K562 (cell line): Measurements from ENCODE around the gene CROCC2. TPM values are rescaled to one million over a fixed set of nuclear protein-coding genes. Genes with fewer than 3 reads are reported as not detected.

Experiments used
- ATAC-seq: fragments of 200-7000 bp; cut with Tn5 transposase; 3 replicates; pipeline ENCODE4 v1.9.1; 2020; ENCODE audit warnings: moderate library complexity
- BruUV-seq: library from RNA; stranded (reverse); fragments of 400-500 nt; replicated peaks from 2 replicates; lab custom pipeline; 2021; lab: Mats Ljungman, UMichigan
- CTCF ChIA-PET: fragments of 300-600 bp; formaldehyde crosslinking; extraction: SDS; loops from one replicate; lab custom pipeline; 2021; ENCODE audit warnings: low intra/inter-chr PET ratio; lab: Yijun Ruan, JAX
- POLR2A ChIA-PET: fragments of 300-600, 350-650 bp; sonication (Branson Sonifier 250); formaldehyde crosslinking; extraction: SDS; loops from one replicate; lab custom pipeline; 2021; ENCODE audit warnings: antibody characterized with exemption, inconsistent platforms; lab: Yijun Ruan, JAX
- DNase-seq, 4 experiments: peaks; one replicate each; pipeline versions ENCODE4 v3.0.0 to v3.0.0-alpha.2; 2011 to 2018; ENCODE audit warnings: low spot score in 3 of 4, mixed read lengths in 3 of 4; ENCODE audit errors: extremely low read depth in 1 of 4
- FAIRE-seq: peaks from 2 replicates; lab custom pipeline; 2011; peaks lifted over from hg19 to GRCh38; lab: Jason Lieb, UNC
- H2AFZ ChIP-seq: 2 replicates; pipeline ENCODE4 v1.6.0; 2011; ENCODE audit warnings: low read depth, low read length, control low read depth, inconsistent platforms
- H3K27ac ChIP-seq: fragments of 200-600 bp; 3 replicates; pipeline ENCODE4 v1.8.0; 2011; ENCODE audit warnings: low read depth, mild to moderate bottlenecking, control low read depth, inconsistent platforms, low read length, moderate library complexity, mixed read lengths; ENCODE audit errors: extremely low read depth
- H3K27me3 ChIP-seq, 2 experiments: fragments of 300-600 bp in 1 of 2; 2 replicates in 1 of 2; 3 replicates in 1 of 2; pipeline versions ENCODE4 v1.6.0 to v1.8.0; 2011; ENCODE audit warnings: inconsistent platforms in 2 of 2, low read length in 2 of 2, mild to moderate bottlenecking in 1 of 2, mixed read lengths in 1 of 2, moderate library complexity in 1 of 2; ENCODE audit not compliant: control insufficient read depth in 2 of 2, insufficient read depth in 2 of 2
- H3K36me3 ChIP-seq: fragments of 300-600 bp; 3 replicates; pipeline ENCODE4 v1.8.0; 2011; ENCODE audit warnings: mild to moderate bottlenecking, low read length, inconsistent platforms; ENCODE audit not compliant: control insufficient read depth, insufficient read depth
- H3K4me1 ChIP-seq, 2 experiments: fragments of 200-600 bp in 1 of 2; replicated peaks in 1 of 2; 2 replicates in 1 of 2; 3 replicates in 1 of 2; pipeline versions ENCODE4 v1.5.1 to v1.8.0; 2011; ENCODE audit warnings: inconsistent platforms in 2 of 2, low read length in 2 of 2, mild to moderate bottlenecking in 1 of 2, mixed read lengths in 1 of 2, moderate library complexity in 1 of 2; ENCODE audit not compliant: control insufficient read depth in 2 of 2, insufficient read depth in 2 of 2
- H3K4me2 ChIP-seq: 2 replicates; pipeline ENCODE4 v1.6.1; 2011; ENCODE audit warnings: low read length, control low read depth, inconsistent platforms, mixed read lengths; ENCODE audit not compliant: insufficient read depth
- H3K4me3 ChIP-seq: fragments of 200-600 bp; sonication (generic), shearing (Covaris generic); 2 replicates; pipeline ENCODE4 v1.5.1; 2016; ENCODE audit warnings: control low read depth, inconsistent platforms
- H3K79me2 ChIP-seq: fragments of 200-600 bp; 3 replicates; pipeline ENCODE4 v1.8.0; 2011; ENCODE audit warnings: low read length, inconsistent platforms; ENCODE audit not compliant: control insufficient read depth, insufficient read depth
- H3K9ac ChIP-seq, 2 experiments: 2 replicates each; pipeline versions ENCODE4 v1.6.0 to v1.6.1; 2011; ENCODE audit warnings: low read depth in 2 of 2, low read length in 2 of 2, control low read depth in 1 of 2, inconsistent platforms in 1 of 2, mild to moderate bottlenecking in 1 of 2, mixed read lengths in 1 of 2; ENCODE audit not compliant: insufficient read depth in 1 of 2
- H3K9me1 ChIP-seq: one replicate; pipeline ENCODE4 v1.6.0; 2011; ENCODE audit warnings: inconsistent platforms, mild to moderate bottlenecking, low read length, moderate library complexity; ENCODE audit not compliant: control insufficient read depth, insufficient read depth
- H3K9me3 ChIP-seq: replicated peaks from 2 replicates; pipeline ENCODE4 v1.5.1; 2011; ENCODE audit warnings: low read depth, low read length, inconsistent platforms; ENCODE audit not compliant: control insufficient read depth, insufficient read depth
- H4K20me1 ChIP-seq: replicated peaks from 2 replicates; pipeline ENCODE4 v1.6.1; 2011; ENCODE audit warnings: low read length, inconsistent platforms, mixed read lengths; ENCODE audit not compliant: control insufficient read depth, insufficient read depth
- BCOR ChIP-seq: fragments of 450-650 bp; IDR thresholded peaks from 2 replicates; pipeline ENCODE4 v1.6.1; 2016
- CHD1 ChIP-seq: fragments of 200-600 bp; sonication (generic); IDR thresholded peaks from one replicate; pipeline ENCODE4 v1.6.1; 2012; ENCODE audit warnings: mild to moderate bottlenecking, moderate library complexity, low read length, inconsistent platforms
- CUX1 ChIP-seq: fragments of 200-800 bp; sonication (Bioruptor generic); IDR thresholded peaks from 2 replicates; pipeline ENCODE4 v1.6.1; 2016; ENCODE audit warnings: missing genetic modification characterization, missing compliant biosample characterization
- CXXC5 ChIP-seq: fragments of 250-450 bp; sonication (Bioruptor Pico); IDR thresholded peaks from 2 replicates; pipeline ENCODE4 v1.8.0; 2022; ENCODE audit warnings: inconsistent platforms, mild to moderate bottlenecking, moderate library complexity
- ERF ChIP-seq: fragments of 450-650 bp; formaldehyde crosslinking; IDR thresholded peaks from 2 replicates; pipeline ENCODE4 v1.4.0; 2020; ENCODE audit warnings: mild to moderate bottlenecking, mixed read lengths
- ETS1 ChIP-seq: conservative IDR thresholded peaks from 2 replicates; pipeline ENCODE4 v1.6.1; 2011; ENCODE audit warnings: low read depth, mild to moderate bottlenecking, low read length; ENCODE audit not compliant: control insufficient read depth
- FOXK1 ChIP-seq: sonication (generic); formaldehyde crosslinking; IDR thresholded peaks from 2 replicates; pipeline ENCODE4 v1.8.0; 2022; ENCODE audit warnings: missing genetic modification reagents, mild to moderate bottlenecking, borderline replicate concordance
- HMG20A ChIP-seq: fragments of 450-650 bp; formaldehyde crosslinking; conservative IDR thresholded peaks from 2 replicates; pipeline ENCODE4 v1.4.0; 2020; ENCODE audit warnings: mild to moderate bottlenecking, mixed read lengths
- KDM4B ChIP-seq, 2 experiments: fragments of 450-650 bp in 1 of 2; sonication (generic) in 1 of 2; IDR thresholded peaks; 2 replicates each; pipeline ENCODE4 v1.6.1; 2016 to 2017; ENCODE audit warnings: borderline replicate concordance in 2 of 2, antibody characterized with exemption in 1 of 2, low read depth in 1 of 2, mild to moderate bottlenecking in 1 of 2
- NFIX ChIP-seq: fragments of 250-450 bp; sonication (Bioruptor Pico); IDR thresholded peaks from 2 replicates; pipeline ENCODE4 v1.4.0; 2020; ENCODE audit warnings: low read depth, mild to moderate bottlenecking, moderate library complexity
- NONO ChIP-seq, 2 experiments: fragments of 200-400 bp in 1 of 2; fragments of 450-650 bp in 1 of 2; formaldehyde crosslinking in 1 of 2; IDR thresholded peaks; 2 replicates each; pipeline ENCODE4 v1.6.1; 2017; ENCODE audit warnings: low read depth in 2 of 2, mild to moderate bottlenecking in 2 of 2, moderate library complexity in 2 of 2, low read length in 1 of 2
- PHB2 ChIP-seq: fragments of 450-650 bp; IDR thresholded peaks from 2 replicates; pipeline ENCODE4 v1.6.1; 2017; ENCODE audit warnings: low read depth
- POLR2AphosphoS2 ChIP-seq: IDR thresholded peaks from 2 replicates; pipeline ENCODE4 v1.6.1; 2012; ENCODE audit warnings: low read length, improper control_type of control experiment
- ZNF124 ChIP-seq: sonication (generic); formaldehyde crosslinking; IDR thresholded peaks from 2 replicates; pipeline ENCODE4 v1.8.1; 2022; ENCODE audit warnings: missing genetic modification reagents
- ZNF282 ChIP-seq: sonication (generic); formaldehyde crosslinking; IDR thresholded peaks from 2 replicates; pipeline ENCODE4 v1.8.1; 2023; ENCODE audit warnings: missing genetic modification reagents
- ZNF354B ChIP-seq: fragments of 250-450 bp; sonication (Bioruptor Pico); IDR thresholded peaks from 2 replicates; pipeline ENCODE4 v1.4.0; 2020
- WGBS: fragments of 100-300 bp; shearing (Covaris generic); methylation state at CpG from one replicate; pipeline ENCODE4 v1.1.6; 2016; ENCODE audit warnings: low coverage, mixed read lengths; ENCODE audit not compliant: insufficient coverage; ENCODE audit errors: missing lambda C conversion rate; 5-methylcytosine and 5-hydroxymethylcytosine counted together
- in situ Hi-C: fragments of 300-500 bp; cut with MboI; formaldehyde crosslinking; loops from 4 replicates; pipeline ENCODE4 v1.15.0; 2018; ENCODE audit warnings: inconsistent platforms, mixed read lengths
- intact Hi-C: fragments of 100-400 bp; cut with micrococcal nuclease; formaldehyde crosslinking; loops from 2 replicates; pipeline ENCODE4 v1.14.2; 2022
- polyA plus RNA-seq, 8 experiments: library from polyadenylated mRNA; depleted of rRNA in 4 of 8; stranded (reverse) in 5 of 8; unstranded in 3 of 8; fragments of >200 nt; fragmentation: Nextera tagmentation in 2 of 8; fragmentation: Illumina TruSeq in 1 of 8; extraction: Ambion mirVana in 2 of 8; extraction: Trizol in 1 of 8; gene quantifications; 2 replicates each; pipeline versions ENCODE4 v1.2.1 to v1.2.3, GENCODE V29; 2011 to 2014; ENCODE audit warnings: inconsistent platforms in 1 of 8, missing spikeins in 1 of 8
- total RNA-seq, 7 experiments: library from RNA; depleted of rRNA in 6 of 7; stranded (reverse); fragments of >200 nt in 6 of 7; fragmentation: Illumina TruSeq in 2 of 7; extraction: Trizol in 2 of 7; gene quantifications; 2 replicates each; pipeline versions ENCODE4 v1.2.1 to v1.2.3, GENCODE V29; 2011 to 2021; ENCODE audit warnings: low replicate concordance in 1 of 7
- TF ChIP-seq, protein P1 (sequence below): fragments of 450-650 bp; IDR thresholded peaks from 2 replicates; pipeline ENCODE4 v1.6.1; 2018; ENCODE audit warnings: mild to moderate bottlenecking, low read depth; ENCODE audit not compliant: partially characterized antibody

Gene CROCC2
- total and polyA plus RNA-seq, 9 of the 15 experiments (the other 6 are each of a cell fraction or from before 2014, with no cell fraction given), result not detected

GRCh38 chr2:241030333-241030680 lies 124.2 kb downstream of the CROCC2 start:
- Histone ChIP-seq H3K4me3 (no peak overlapping the region), H2AFZ (no peak overlapping the region), H3K27me3 (peaks cover 0 to 21% of the 10 kb centered on the region in 2 experiments; a peak in 2 of 5 replicates), H3K4me1 (peaks cover 0 to 6% of the 10 kb centered on the region in 2 experiments; a peak in 2 of 5 replicates), H3K36me3 (no peaks in the 10 kb centered on the region), H3K9me1 (no peaks in the 10 kb centered on the region), H3K9me3 (no peaks in the 10 kb centered on the region; the same call in 1 of the 2 replicates), H4K20me1 (no peaks in the 10 kb centered on the region), H3K27ac (no peak overlapping the region), H3K79me2 (no peaks in the 10 kb centered on the region), H3K4me2 (no peak overlapping the region), H3K9ac (no peak overlapping the region)
- FAIRE-seq (no peak), DNase-seq (no peak), ATAC-seq (no peak)
- WGBS, result 3% methylated on average over 13 of the region's 15 CpGs
- ChIA-PET CTCF (no interaction called here), POLR2A (no interaction called here)
- in situ Hi-C loops, result no loop called here
- intact Hi-C loops, result no loop called here
- BruUV-seq, result no TSS peak
- TF ChIP-seq, protein P1, sequence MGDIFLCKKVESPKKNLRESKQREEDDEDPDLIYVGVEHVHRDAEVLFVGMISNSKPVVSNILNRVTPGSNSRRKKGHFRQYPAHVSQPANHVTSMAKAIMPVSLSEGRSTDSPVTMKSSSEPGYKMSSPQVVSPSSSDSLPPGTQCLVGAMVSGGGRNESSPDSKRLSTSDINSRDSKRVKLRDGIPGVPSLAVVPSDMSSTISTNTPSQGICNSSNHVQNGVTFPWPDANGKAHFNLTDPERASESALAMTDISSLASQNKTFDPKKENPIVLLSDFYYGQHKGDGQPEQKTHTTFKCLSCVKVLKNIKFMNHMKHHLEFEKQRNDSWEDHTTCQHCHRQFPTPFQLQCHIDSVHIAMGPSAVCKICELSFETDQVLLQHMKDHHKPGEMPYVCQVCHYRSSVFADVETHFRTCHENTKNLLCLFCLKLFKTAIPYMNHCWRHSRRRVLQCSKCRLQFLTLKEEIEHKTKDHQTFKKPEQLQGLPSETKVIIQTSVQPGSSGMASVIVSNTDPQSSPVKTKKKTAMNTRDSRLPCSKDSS, result no peak
- TF ChIP-seq CXXC5 (no peak), NONO (IDR thresholded peaks at IDR 0.05; ENCODE audit: low read depth in 2 of 2, low read length in 1 of 2) (no peak), ERF (no peak), CHD1 (no peak), FOXK1 (CRISPR knock-in tag) (no peak), PHB2 (no peak), ZNF354B (CRISPR knock-in tag) (no peak), KDM4B (IDR thresholded peaks at IDR 0.05; ENCODE audit: borderline replicate concordance in 2 of 2, low read depth in 1 of 2) (no peak), ZNF282 (CRISPR knock-in tag) (no peak), ETS1 (no peak), NFIX (CRISPR knock-in tag) (no peak), POLR2AphosphoS2 (no peak), BCOR (no peak), HMG20A (CRISPR knock-in tag) (no peak), CUX1 (CRISPR knock-in tag) (no peak), ZNF124 (CRISPR knock-in tag) (no peak)
